Mesenchymal stem cell (in vitro differentiated cells and primary cell): ENCODE data around the gene PTX4.
"Not testable (repeated sequence)": the region's sequence is repeated elsewhere in the genome, so short reads cannot be mapped to it uniquely, and the experiment has no call there.

Source experiments
- DNase-seq: peaks from one replicate; pipeline ENCODE4 v3.0.0-alpha.2; 2013
- H2AFZ ChIP-seq: one replicate; pipeline ENCODE4 v1.6.1; 2013; ENCODE audit warnings: low read depth, mild to moderate bottlenecking, control low read depth, inconsistent platforms, low read length, moderate library complexity
- H2AK5ac ChIP-seq: 2 replicates; pipeline ENCODE4 v1.6.1; 2013; ENCODE audit warnings: low read length, moderate library complexity, mild to moderate bottlenecking, inconsistent platforms; ENCODE audit not compliant: severe bottlenecking
- H2BK120ac ChIP-seq: one replicate; pipeline ENCODE4 v1.6.1; 2013; ENCODE audit warnings: low read depth, mild to moderate bottlenecking, inconsistent platforms, low read length, moderate library complexity
- H2BK12ac ChIP-seq, 2 experiments: one replicate each; pipeline ENCODE4 v1.6.1; 2013; ENCODE audit warnings: inconsistent platforms in 2 of 2, low read length in 2 of 2, mild to moderate bottlenecking in 2 of 2, moderate library complexity in 2 of 2, control low read depth in 1 of 2
- H2BK15ac ChIP-seq: one replicate; pipeline ENCODE4 v1.6.1; 2013; ENCODE audit warnings: mild to moderate bottlenecking, low read depth, inconsistent platforms; ENCODE audit not compliant: poor library complexity, severe bottlenecking
- H2BK5ac ChIP-seq: 2 replicates; pipeline ENCODE4 v1.6.1; 2013; ENCODE audit warnings: low read depth, mild to moderate bottlenecking, low read length, control low read depth, inconsistent platforms; ENCODE audit not compliant: poor library complexity, severe bottlenecking
- H3K14ac ChIP-seq, 2 experiments: one replicate each; pipeline ENCODE4 v1.6.1; 2013; ENCODE audit warnings: inconsistent platforms in 2 of 2, low read length in 2 of 2, control low read depth in 1 of 2, mild to moderate bottlenecking in 1 of 2, moderate library complexity in 1 of 2
- H3K18ac ChIP-seq, 2 experiments: one replicate each; pipeline ENCODE4 v1.6.1; 2013; ENCODE audit warnings: inconsistent platforms in 2 of 2, low read length in 2 of 2, control low read depth in 1 of 2, low read depth in 1 of 2, mild to moderate bottlenecking in 1 of 2
- H3K23ac ChIP-seq, 2 experiments: one replicate each; pipeline ENCODE4 v1.6.1; 2013; ENCODE audit warnings: inconsistent platforms in 2 of 2, low read length in 2 of 2, mild to moderate bottlenecking in 2 of 2, moderate library complexity in 2 of 2, control low read depth in 1 of 2
- H3K27ac ChIP-seq: 2 replicates; pipeline ENCODE4 v1.5.1; 2013; ENCODE audit warnings: mild to moderate bottlenecking, moderate library complexity, low read length, control low read depth, inconsistent platforms; ENCODE audit not compliant: poor library complexity, severe bottlenecking
- H3K27me3 ChIP-seq, 2 experiments: 2 replicates each; pipeline versions ENCODE4 v1.6.1 to v1.7.0; 2013; ENCODE audit warnings: low read length in 2 of 2, mild to moderate bottlenecking in 2 of 2, moderate library complexity in 2 of 2, control low read depth in 1 of 2, inconsistent platforms in 1 of 2; ENCODE audit not compliant: control insufficient read depth in 1 of 2, insufficient read depth in 1 of 2
- H3K36me3 ChIP-seq, 2 experiments: 2 replicates each; pipeline versions ENCODE4 v1.6.1 to v1.7.0; 2013; ENCODE audit warnings: low read length in 2 of 2, control low read depth in 1 of 2, inconsistent platforms in 1 of 2, low read depth in 1 of 2, mild to moderate bottlenecking in 1 of 2; ENCODE audit not compliant: insufficient read depth in 2 of 2, control insufficient read depth in 1 of 2
- H3K4ac ChIP-seq, 2 experiments: one replicate each; pipeline ENCODE4 v1.6.1; 2013; ENCODE audit warnings: inconsistent platforms in 2 of 2, low read length in 2 of 2, mild to moderate bottlenecking in 2 of 2, moderate library complexity in 2 of 2, control low read depth in 1 of 2, low read depth in 1 of 2
- H3K4me1 ChIP-seq: 2 replicates; pipeline ENCODE4 v1.6.1; 2013; ENCODE audit warnings: low read depth, low read length, control low read depth; ENCODE audit not compliant: control insufficient read depth, insufficient read depth
- H3K4me2 ChIP-seq: 2 replicates; pipeline ENCODE4 v1.6.1; 2013; ENCODE audit warnings: low read length, mild to moderate bottlenecking, inconsistent platforms; ENCODE audit not compliant: poor library complexity, severe bottlenecking
- H3K4me3 ChIP-seq, 2 experiments: 2 replicates each; pipeline versions ENCODE4 v1.5.1 to v1.7.0; 2013; ENCODE audit warnings: low read length in 2 of 2, mild to moderate bottlenecking in 2 of 2, control low read depth in 1 of 2, low read depth in 1 of 2; ENCODE audit not compliant: insufficient read depth in 1 of 2
- H3K79me1 ChIP-seq: replicated peaks from 2 replicates; pipeline ENCODE4 v1.6.1; 2013; ENCODE audit warnings: mild to moderate bottlenecking, control low read depth, low read length, inconsistent platforms; ENCODE audit not compliant: poor library complexity, severe bottlenecking
- H3K9ac ChIP-seq: 2 replicates; pipeline ENCODE4 v1.7.0; 2013; ENCODE audit warnings: mild to moderate bottlenecking, low read length, moderate library complexity
- H3K9me3 ChIP-seq: 2 replicates; pipeline ENCODE4 v1.7.0; 2013; ENCODE audit warnings: mild to moderate bottlenecking, low read length; ENCODE audit not compliant: control insufficient read depth
- H4K8ac ChIP-seq: one replicate; pipeline ENCODE4 v1.6.1; 2013; ENCODE audit warnings: inconsistent platforms, mild to moderate bottlenecking, low read length, moderate library complexity
- H4K91ac ChIP-seq: one replicate; pipeline ENCODE4 v1.6.1; 2013; ENCODE audit warnings: mild to moderate bottlenecking, low read length, inconsistent platforms
- WGBS: methylation state at CpG from one replicate; pipeline ENCODE4 v1.1.7; 2013; ENCODE audit warnings: mixed read lengths; 5-methylcytosine and 5-hydroxymethylcytosine counted together

PTX4 gene

DNA sequence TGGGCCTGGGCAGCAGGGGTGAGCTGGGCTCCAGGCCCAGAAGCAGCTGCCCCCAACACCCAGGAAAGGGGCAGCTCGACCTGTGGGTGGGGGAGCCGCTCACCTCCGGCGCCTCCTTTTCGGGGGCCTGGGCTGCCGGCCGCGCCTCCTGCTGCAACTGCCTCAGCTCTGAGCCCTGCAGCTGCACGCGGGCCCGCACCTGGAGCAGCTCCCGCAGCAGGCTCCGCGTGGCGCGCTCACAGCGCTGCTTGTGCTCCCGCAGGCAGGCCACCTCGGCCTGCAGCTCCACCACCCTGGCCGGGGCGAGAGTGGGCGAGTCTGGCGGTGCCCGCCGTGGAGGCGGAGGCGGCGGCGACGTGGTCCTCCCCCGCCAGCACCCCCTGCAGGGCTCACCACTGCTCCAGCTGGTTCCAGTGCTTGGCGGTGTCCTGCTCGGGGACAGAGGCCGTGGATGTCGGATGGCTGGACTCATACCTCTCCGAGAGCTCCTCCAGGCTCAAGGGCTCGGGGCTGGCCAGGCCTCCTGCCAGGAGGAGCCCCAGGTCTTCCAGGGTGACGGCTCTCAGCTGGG, 45.3 kb downstream of the PTX4 start:
- Histone ChIP-seq H3K9ac (no peak overlapping the region), H3K18ac (no peak overlapping the region), H3K4ac (no peak overlapping the region), H3K27ac (no peak overlapping the region), H4K91ac (no peak overlapping the region), H2BK12ac (no peak overlapping the region), H3K14ac (no peak overlapping the region), H3K9me3 (no peaks in the 10 kb centered on the region), H2BK5ac (no peak overlapping the region), H3K4me2 (no peak overlapping the region), H4K8ac (no peak overlapping the region), H3K36me3 (peaks cover 18 to 39% of the 10 kb centered on the region in 2 experiments), H2AK5ac (no peak overlapping the region), H3K4me3 (no peak overlapping the region), H2AFZ (no peak overlapping the region), H3K27me3 (no peaks in the 10 kb centered on the region), H3K4me1 (peaks cover 8% of the 10 kb centered on the region), H3K23ac (no peak overlapping the region), H2BK15ac (no peak overlapping the region), H3K79me1 (peaks cover 2% of the 10 kb centered on the region), H2BK120ac (no peak overlapping the region)
- WGBS: 87% methylated on average over 37 of the region's 38 CpGs
- no peak for DNase-seq

DNA sequence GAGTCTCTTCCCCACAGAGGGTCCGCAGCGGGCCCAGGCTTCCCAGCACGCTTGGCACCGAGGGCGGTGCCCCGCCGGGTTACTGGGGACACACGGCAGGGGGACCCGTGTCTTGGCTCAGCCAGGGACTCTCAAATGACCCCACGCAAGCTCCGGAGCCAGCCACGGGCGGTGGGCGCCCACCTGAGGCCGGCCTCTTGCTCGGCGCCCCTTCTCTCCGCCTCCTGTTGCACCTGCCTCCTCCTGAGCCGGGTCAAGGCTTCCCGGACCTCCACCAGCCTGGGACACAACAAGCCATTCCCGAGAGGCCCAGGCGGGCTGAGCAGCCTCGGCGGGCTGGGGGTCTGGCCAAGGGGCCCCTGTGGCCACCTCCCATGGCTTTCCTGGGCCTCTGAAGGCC, 46.0 kb downstream of the PTX4 start:
- Histone ChIP-seq H3K4me3 (no peak overlapping the region), H3K36me3 (peaks cover 11 to 31% of the 10 kb centered on the region in 2 experiments), H2BK15ac (no peak overlapping the region), H3K79me1 (peaks cover 1% of the 10 kb centered on the region), H3K14ac (no peak overlapping the region), H3K27ac (no peak overlapping the region), H3K27me3 (no peaks in the 10 kb centered on the region), H3K23ac (no peak overlapping the region), H3K9ac (no peak overlapping the region), H4K8ac (no peak overlapping the region), H3K4me2 (no peak overlapping the region), H4K91ac (no peak overlapping the region), H2AFZ (no peak overlapping the region), H2AK5ac (no peak overlapping the region), H2BK12ac (no peak overlapping the region), H3K4ac (no peak overlapping the region), H2BK5ac (no peak overlapping the region), H3K9me3 (no peaks in the 10 kb centered on the region), H3K18ac (no peak overlapping the region), H2BK120ac (no peak overlapping the region), H3K4me1 (peaks cover 16% of the 10 kb centered on the region)
- DNase-seq: no peak
- 90% methylated on average over 24 of the region's 24 CpGs for WGBS

DNA sequence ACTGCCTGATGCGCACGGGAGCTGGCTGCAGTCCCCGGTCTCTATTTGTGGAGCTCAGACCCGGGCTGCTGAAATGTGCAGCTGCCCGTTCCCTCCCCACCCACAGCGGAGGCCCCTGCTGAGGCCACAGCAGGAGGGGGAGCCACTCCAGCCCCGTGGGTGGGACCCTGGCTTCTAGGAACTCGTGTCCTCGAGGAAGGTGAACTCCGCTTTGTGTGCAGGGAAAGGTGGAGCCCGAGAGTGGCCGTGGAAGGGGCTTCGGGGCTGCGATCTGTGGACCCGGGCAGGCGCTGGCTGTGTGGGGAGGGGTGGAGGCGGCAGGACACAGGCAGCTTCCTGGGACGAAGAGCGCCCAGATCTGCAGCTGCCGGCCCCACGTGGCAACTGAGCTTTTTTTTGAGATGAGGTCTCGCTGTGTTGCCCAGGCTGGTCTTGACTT, 47.3 kb downstream of the PTX4 start:
- Histone ChIP-seq H3K18ac (no peak overlapping the region), H3K4me1 (peaks cover 16% of the 10 kb centered on the region), H2AFZ (no peak overlapping the region), H3K9me3 (no peaks in the 10 kb centered on the region), H2BK12ac (no peak overlapping the region), H3K23ac (no peak overlapping the region), H3K9ac (no peak overlapping the region), H3K36me3 (peaks cover 9 to 23% of the 10 kb centered on the region in 2 experiments), H3K4me3 (no peak overlapping the region), H2AK5ac (no peak overlapping the region), H2BK15ac (no peak overlapping the region), H2BK5ac (no peak overlapping the region), H2BK120ac (no peak overlapping the region), H4K91ac (no peak overlapping the region), H3K4ac (no peak overlapping the region), H3K14ac (no peak overlapping the region), H3K27me3 (no peaks in the 10 kb centered on the region), H3K27ac (no peak overlapping the region), H3K79me1 (no peaks in the 10 kb centered on the region), H3K4me2 (no peak overlapping the region), H4K8ac (no peak overlapping the region)
- DNase-seq: no peak
- WGBS: 89% methylated on average over 22 of the region's 22 CpGs

DNA sequence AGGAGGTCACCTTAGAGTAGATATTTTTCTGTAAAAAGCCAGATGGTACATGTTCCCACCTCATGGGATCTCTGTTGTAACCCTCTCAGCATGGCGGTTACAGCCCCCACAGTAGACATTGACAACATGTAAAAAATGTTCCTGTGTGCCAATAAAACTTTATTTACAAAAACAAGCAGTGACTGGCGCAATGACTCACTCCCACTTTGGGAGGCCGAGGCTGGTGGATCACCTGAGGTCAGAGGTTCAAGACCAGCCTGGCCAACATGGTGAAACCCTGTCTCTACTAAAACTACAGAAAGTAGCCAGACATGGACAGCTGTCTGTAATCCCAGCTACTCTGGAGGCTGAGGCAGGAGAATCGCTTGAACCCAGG, 49.1 kb downstream of the PTX4 start:
- not testable (repeated sequence) for H3K23ac ChIP-seq, H2BK120ac ChIP-seq, H2AFZ ChIP-seq, H3K27ac ChIP-seq, DNase-seq, H2BK15ac ChIP-seq, H4K8ac ChIP-seq, H3K18ac ChIP-seq, H2BK12ac ChIP-seq, H3K14ac ChIP-seq, H3K36me3 ChIP-seq, H3K9me3 ChIP-seq, H4K91ac ChIP-seq, H3K27me3 ChIP-seq, H3K4ac ChIP-seq, H3K79me1 ChIP-seq, H2BK5ac ChIP-seq, H3K4me3 ChIP-seq, H2AK5ac ChIP-seq, H3K4me2 ChIP-seq, H3K9ac ChIP-seq
- WGBS: 83% methylated on average over 4 of the region's 4 CpGs
- H3K4me1 ChIP-seq: peaks cover 16% of the 10 kb centered on the region
